ENCODE measurements around the gene NUB1.

NUB1 gene

GRCh38 chr7:151372612-151373265, 31.1 kb downstream of the NUB1 start:
- no peak for DNase-seq
- in situ Hi-C loops (cut with MboI; ENCODE audit: low pct_unique_long_range_greater_than_20kb, low sequenced_read_pairs): no loop called here

DNA sequence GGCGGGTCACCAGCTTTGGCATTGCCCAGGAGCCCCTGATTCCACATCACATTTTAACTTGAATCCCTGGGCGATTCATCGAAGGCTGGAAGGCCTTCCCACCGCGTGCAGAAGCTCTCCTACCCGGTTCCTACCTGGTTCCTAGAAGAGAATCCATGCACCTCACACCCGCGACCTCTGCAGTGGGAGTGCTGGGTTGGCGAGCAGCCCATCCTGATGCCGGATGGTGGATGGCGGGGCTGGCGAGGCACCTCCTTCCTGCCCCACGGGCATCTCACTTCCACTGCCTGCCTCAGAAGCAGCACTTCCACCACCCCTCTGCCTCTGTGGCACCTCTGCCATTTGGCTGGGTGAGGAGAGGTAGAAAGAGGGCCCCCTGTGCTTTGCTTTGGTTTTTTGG, 32.0 kb downstream of the NUB1 start:
- in situ Hi-C loops (cut with MboI; ENCODE audit: low pct_unique_long_range_greater_than_20kb, low sequenced_read_pairs): no loop called here
- DNase-seq: no peak

DNA sequence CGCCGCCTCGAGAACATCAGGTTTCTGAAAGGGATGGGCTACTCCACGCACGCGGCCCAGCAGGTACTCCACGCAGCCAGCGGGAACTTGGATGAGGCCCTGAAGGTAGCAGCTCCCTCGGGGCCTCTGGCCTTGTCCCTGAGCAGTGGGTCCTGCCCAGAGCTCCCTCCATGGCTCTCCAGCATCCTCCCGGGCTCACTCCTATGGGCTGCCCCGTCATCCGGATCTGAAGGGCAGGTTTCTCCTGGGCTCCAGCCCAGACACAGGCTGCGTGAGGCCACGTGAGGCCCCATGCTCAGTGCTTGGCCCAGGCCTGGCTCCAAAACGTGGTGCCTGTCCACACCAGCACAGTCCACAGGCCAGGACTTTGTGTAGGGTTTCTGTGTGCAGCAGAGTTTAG, 32.5 kb downstream of the NUB1 start:
- in situ Hi-C loops (cut with MboI; ENCODE audit: low pct_unique_long_range_greater_than_20kb, low sequenced_read_pairs): no loop called here
- no peak for DNase-seq

- no peak for DNase-seq
- in situ Hi-C loops (cut with MboI; ENCODE audit: low pct_unique_long_range_greater_than_20kb, low sequenced_read_pairs): no loop called here
Measured at GRCh38 chr7:151374726-151375125, 33.1 kb downstream of the NUB1 start.

DNA sequence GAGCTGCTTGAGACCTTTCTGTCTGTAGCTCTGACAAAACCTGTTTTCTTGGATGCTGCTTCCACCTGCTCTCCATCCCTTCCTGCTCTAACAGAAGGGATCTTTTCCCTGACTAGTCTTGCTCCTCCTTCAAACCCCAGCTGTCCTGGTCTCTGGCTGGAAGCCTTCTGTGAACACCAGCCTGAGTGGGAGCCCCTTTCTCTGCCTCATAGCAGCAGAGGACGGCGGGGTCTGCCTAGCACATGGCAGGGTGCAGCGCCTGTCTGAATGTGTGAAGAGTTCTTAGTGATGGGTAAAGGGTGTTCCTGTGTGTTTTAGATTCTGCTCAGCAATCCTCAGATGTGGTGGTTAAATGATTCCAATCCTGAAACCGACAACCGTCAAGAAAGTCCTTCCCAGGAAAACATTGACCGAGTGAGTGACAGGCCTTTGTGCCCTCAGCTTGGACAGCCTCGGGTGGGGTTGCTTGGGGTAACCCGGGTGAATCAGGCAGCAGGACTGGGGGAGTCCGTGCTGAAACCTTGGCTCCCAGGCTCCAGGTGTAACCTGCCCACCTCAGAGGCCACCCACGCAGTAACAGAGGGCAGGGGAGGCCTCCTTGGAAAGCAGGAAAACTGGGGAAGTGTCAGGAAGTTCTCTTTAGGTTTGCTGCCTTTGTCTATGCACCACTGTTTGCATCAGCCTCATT, 34.1 kb downstream of the NUB1 start:
- no peak for DNase-seq
- in situ Hi-C loops (cut with MboI; ENCODE audit: low pct_unique_long_range_greater_than_20kb, low sequenced_read_pairs): no loop called here

- in situ Hi-C loops (cut with MboI; ENCODE audit: low pct_unique_long_range_greater_than_20kb, low sequenced_read_pairs): no loop called here
- DNase-seq: no peak
Measured at GRCh38 chr7:151376218-151376902, 34.7 kb downstream of the NUB1 start.

DNA sequence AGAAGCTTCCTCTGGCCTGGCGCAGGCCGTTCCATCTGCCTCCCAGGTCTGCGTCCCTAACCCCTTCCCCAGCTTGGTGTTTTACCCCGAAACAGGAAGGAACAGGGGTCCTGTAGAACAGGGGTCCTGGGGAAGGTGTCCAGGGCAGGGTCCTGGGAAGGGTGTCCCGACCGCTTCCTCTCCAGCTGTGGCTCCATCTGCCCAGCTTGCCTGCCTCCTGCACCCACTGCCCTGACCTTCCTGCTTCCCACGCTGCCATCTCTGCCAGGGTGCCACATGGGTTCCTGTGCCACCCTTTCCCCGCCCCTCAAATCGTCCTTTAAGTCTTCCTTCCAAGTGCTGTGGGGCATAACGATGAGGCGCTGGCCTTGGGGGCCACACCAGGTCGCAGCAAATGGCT, 35.8 kb downstream of the NUB1 start:
- in situ Hi-C loops (cut with MboI; ENCODE audit: low pct_unique_long_range_greater_than_20kb, low sequenced_read_pairs): no loop called here
- DNase-seq: no peak

DNA sequence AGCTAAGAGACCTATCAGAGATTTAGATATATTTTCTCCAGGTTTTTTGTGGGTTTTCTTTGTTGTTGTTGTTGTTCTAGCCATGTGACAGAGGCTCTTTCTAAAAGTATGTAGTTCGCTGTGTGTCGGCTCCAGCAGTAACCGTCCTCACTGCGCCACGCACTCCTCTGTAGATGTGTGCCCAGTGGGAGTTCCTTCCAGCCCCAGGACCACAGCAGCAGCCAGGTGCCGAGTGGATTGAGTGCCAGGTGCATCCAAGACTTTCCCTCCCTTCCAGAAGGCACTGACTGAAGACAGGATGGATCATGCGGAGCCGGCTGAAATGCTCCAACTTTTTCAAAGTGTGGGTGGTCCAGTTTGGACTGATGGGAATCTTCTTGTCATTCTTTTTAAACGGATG, 36.4 kb downstream of the NUB1 start:
- no peak for DNase-seq
- in situ Hi-C loops (cut with MboI; ENCODE audit: low pct_unique_long_range_greater_than_20kb, low sequenced_read_pairs): no loop called here

- DNase-seq: no peak
- in situ Hi-C loops (cut with MboI; ENCODE audit: low pct_unique_long_range_greater_than_20kb, low sequenced_read_pairs): no loop called here
Measured at GRCh38 chr7:151378496-151379192, 37.0 kb downstream of the NUB1 start.

GRCh38 chr7:151379193-151379520, 37.5 kb downstream of the NUB1 start:
- no peak for DNase-seq
- in situ Hi-C loops (cut with MboI; ENCODE audit: low pct_unique_long_range_greater_than_20kb, low sequenced_read_pairs): no loop called here

- in situ Hi-C loops (cut with MboI; ENCODE audit: low pct_unique_long_range_greater_than_20kb, low sequenced_read_pairs): no loop called here
- no peak for DNase-seq
Measured at GRCh38 chr7:151379534-151380198, 38.1 kb downstream of the NUB1 start.

GRCh38 chr7:151380199-151381097, 38.8 kb downstream of the NUB1 start:
- in situ Hi-C loops (cut with MboI; ENCODE audit: low pct_unique_long_range_greater_than_20kb, low sequenced_read_pairs): no loop called here
- DNase-seq: no peak

DNA sequence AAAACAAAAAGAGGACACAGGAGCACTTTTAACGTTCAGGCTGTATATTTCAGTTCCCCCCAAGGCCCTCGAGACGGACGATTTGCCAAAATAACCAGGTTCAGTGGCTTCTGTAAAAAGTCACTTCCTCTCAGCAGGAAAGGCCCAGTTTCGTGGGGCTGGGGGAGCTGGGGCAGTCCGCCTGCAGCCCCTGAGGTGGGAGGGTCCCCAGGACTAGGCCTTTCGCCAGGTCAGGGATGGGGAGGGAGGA, 39.4 kb downstream of the NUB1 start:
- DNase-seq: no peak
- in situ Hi-C loops (cut with MboI; ENCODE audit: low pct_unique_long_range_greater_than_20kb, low sequenced_read_pairs): no loop called here

GRCh38 chr7:151381348-151382078, 39.9 kb downstream of the NUB1 start:
- in situ Hi-C loops (cut with MboI; ENCODE audit: low pct_unique_long_range_greater_than_20kb, low sequenced_read_pairs): no loop called here
- DNase-seq: no peak

DNA sequence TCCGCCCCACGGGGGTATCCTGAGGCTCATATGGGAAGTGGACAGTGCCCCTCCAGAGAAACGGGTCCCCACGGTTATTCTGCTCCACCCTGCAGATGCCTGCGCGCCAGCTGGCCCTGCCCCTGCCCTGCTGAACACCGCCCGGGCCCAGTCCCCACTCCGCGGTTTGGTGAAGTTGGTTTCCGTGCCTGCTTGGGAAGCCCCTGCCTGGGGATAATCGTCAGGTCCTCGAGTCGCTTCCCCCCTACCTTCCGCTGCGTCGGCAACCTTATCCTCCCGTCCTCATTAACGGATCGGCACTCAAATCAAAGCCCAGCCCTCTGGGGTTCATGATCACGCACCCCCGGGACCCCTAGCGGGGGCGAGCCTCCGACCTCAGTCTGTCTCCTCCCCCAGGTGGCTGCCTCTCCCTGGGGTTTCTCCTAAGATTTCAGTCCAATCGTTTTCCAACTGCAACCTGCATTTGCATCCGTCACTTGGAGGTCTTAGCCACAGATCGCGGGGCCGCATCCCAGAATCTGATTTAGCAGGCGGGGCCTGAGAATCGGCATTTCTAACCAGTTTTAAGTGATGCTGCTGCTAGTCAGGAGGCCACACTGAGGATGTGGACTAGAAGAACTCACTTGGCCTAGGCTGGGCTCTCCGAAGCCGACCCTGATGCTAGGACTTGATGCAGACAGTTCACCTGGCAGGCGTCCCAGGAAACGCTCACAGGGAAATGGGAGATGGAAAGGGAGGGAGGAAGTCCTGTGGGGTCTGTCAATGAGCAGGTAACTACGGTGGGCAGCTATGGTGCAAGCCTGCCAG, 40.7 kb downstream of the NUB1 start:
- in situ Hi-C loops (cut with MboI; ENCODE audit: low pct_unique_long_range_greater_than_20kb, low sequenced_read_pairs): no loop called here
- no peak for DNase-seq

DNA sequence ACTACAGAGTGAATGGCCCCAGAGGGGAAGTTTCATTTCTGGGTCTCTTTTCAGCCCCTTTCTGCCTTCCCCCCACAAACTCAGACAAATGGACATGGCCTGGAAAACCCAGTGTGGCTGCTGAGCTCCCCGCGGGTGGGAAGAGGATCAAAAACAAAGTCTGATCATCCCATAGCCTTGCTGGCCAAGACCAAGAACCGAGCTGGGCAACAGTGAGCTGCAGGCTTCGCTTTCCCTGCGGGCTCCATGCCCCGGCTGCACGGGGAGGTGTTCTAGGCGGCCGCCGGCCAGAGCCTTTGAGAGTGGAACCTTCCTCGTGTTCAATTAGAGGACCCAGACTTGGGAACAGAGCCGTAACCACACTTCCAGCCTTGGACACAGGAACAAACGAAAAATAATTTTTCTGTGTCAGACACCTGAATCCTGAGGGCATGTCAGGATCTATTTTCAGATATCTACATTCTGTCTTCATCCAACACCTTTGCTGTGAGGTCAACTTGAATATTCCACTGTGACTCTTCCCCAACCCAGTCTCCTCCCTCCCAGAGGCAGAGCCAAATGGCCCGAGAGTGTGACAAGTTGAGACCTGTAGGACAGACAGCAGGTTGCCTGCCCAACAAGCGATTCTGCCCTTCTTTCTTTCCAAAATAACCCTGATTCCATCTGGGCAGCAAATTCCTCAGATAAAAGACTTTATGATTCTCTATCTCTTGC, 42.2 kb downstream of the NUB1 start:
- DNase-seq: no peak
- in situ Hi-C loops (cut with MboI; ENCODE audit: low pct_unique_long_range_greater_than_20kb, low sequenced_read_pairs): no loop called here

DNA sequence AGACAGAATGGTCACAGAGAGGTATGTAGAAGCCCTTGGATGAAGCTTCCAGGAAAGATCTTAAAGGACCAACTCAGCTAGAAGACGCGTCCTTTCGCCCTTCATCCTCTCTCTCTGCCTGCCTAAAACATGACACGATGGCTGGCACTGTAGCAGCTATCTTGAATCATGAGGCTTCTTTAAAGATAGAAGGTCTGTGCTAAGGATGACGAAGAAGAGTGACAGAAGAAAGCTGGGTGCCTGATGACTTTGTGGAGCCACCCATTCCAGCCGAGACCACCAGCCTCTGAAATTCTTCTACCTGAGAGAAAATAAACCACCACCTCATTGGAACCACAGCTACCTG, 42.7 kb downstream of the NUB1 start:
- in situ Hi-C loops (cut with MboI; ENCODE audit: low pct_unique_long_range_greater_than_20kb, low sequenced_read_pairs): no loop called here
- no peak for DNase-seq

Data from KBM-7 (cell line).